AG08395 (cell line): Measurements from ENCODE around the gene DUSP8.
"Not testable (repeated sequence)": the region's sequence is repeated elsewhere in the genome, so short reads cannot be mapped to it uniquely, and the experiment has no call there.

Experiments used
- DNase-seq: peaks from one replicate; pipeline ENCODE4 v3.0.0; 2012; ENCODE audit warnings: mixed read lengths, low spot score

Gene DUSP8

GRCh38 chr11:1572197-1573076 lies at the start of gene DUSP8:
Gene DUSP8, minus strand, starts transcription at chr11:1572271. Its CDS starts 6,445 bp downstream, at chr11:1565826.
- peak; percentile 97 for DNase-seq

GRCh38 chr11:1619449-1619848 lies 47.4 kb upstream of the DUSP8 start:
- no peak for DNase-seq

GRCh38 chr11:1618231-1618630 lies 46.2 kb upstream of the DUSP8 start:
- DNase-seq, result no peak

- DNase-seq, result no peak
Observed at GRCh38 chr11:1608363-1608762, 36.3 kb upstream of the DUSP8 start, which contains the start of gene KRTAP5-3. Gene KRTAP5-3, minus strand, starts transcription at chr11:1608463. Its CDS starts 78 bp downstream, at chr11:1608385.

- DNase-seq, result not testable (repeated sequence)
Observed at GRCh38 chr11:1607901-1608300, 35.8 kb upstream of the DUSP8 start.

- not testable (repeated sequence) for DNase-seq
Observed at GRCh38 chr11:1607156-1607845, 35.2 kb upstream of the DUSP8 start.

GRCh38 chr11:1605923-1606322 lies 33.9 kb upstream of the DUSP8 start:
- not testable (repeated sequence) for DNase-seq

- DNase-seq, result no peak
Observed at GRCh38 chr11:1604711-1605110, 32.6 kb upstream of the DUSP8 start.

- no peak for DNase-seq
Observed at GRCh38 chr11:1604181-1604580, 32.1 kb upstream of the DUSP8 start.

- DNase-seq, result no peak
Observed at GRCh38 chr11:1603629-1604028, 31.6 kb upstream of the DUSP8 start.

- DNase-seq, result not testable (repeated sequence)
Observed at GRCh38 chr11:1601663-1602062, 29.6 kb upstream of the DUSP8 start.

GRCh38 chr11:1600626-1601025 lies 28.6 kb upstream of the DUSP8 start:
- DNase-seq, result no peak

GRCh38 chr11:1598816-1599215 lies 26.7 kb upstream of the DUSP8 start:
- no peak for DNase-seq

GRCh38 chr11:1598406-1598805 lies 26.3 kb upstream of the DUSP8 start:
- not testable (repeated sequence) for DNase-seq

- DNase-seq, result no peak
Observed at GRCh38 chr11:1597994-1598380, 25.9 kb upstream of the DUSP8 start, which contains the start of gene KRTAP5-2. Gene KRTAP5-2, minus strand, starts transcription at chr11:1598294. Its CDS starts 44 bp downstream, at chr11:1598250.

- no peak for DNase-seq
Observed at GRCh38 chr11:1597331-1597993, 25.4 kb upstream of the DUSP8 start.

- not testable (repeated sequence) for DNase-seq
Observed at GRCh38 chr11:1596576-1597121, 24.6 kb upstream of the DUSP8 start.

GRCh38 chr11:1595994-1596575 lies 24.0 kb upstream of the DUSP8 start:
- DNase-seq, result not testable (repeated sequence)

GRCh38 chr11:1592628-1593027 lies 20.6 kb upstream of the DUSP8 start:
- no peak for DNase-seq

- no peak for DNase-seq
Observed at GRCh38 chr11:1589996-1590395, 17.9 kb upstream of the DUSP8 start.

GRCh38 chr11:1589191-1589963 lies 17.3 kb upstream of the DUSP8 start:
- DNase-seq, result not testable (repeated sequence)
